OCI-LY7 (cell line): Measurements from ENCODE around the gene ZNF718. TPM values are rescaled to one million over a fixed set of nuclear protein-coding genes. Genes with fewer than 3 reads are reported as not detected.

ENCODE experiments used
- BruUV-seq: library from RNA; stranded (reverse); fragments of 400-500 nt; replicated peaks from 2 replicates; lab custom pipeline; 2021; lab: Mats Ljungman, UMichigan
- CTCF ChIA-PET: fragments of 300-600 bp; sonication (Branson Sonifier 250); formaldehyde crosslinking; loops from one replicate; lab custom pipeline; 2022; ENCODE audit warnings: antibody characterized with exemption; ENCODE audit not compliant: unreplicated experiment; lab: Charles Lee
- POLR2A ChIA-PET: fragments of 300-600 bp; sonication (Branson Sonifier 250); formaldehyde crosslinking; loops from one replicate; lab custom pipeline; 2022; ENCODE audit warnings: antibody characterized with exemption; lab: Charles Lee
- DNase-seq: peaks from one replicate; pipeline ENCODE4 v3.0.0-alpha.2; 2015; ENCODE audit warnings: low spot score
- H2AFZ ChIP-seq: fragments of 200-600 bp; sonication (generic), shearing (Covaris generic); 2 replicates; pipeline ENCODE4 v1.6.1; 2014; ENCODE audit warnings: mild to moderate bottlenecking, antibody characterized with exemption, low read length, moderate library complexity
- H3K27ac ChIP-seq: fragments of 200-600 bp; sonication (generic); 2 replicates; pipeline ENCODE4 v1.5.1; 2014; ENCODE audit warnings: mixed run types, low read depth, mild to moderate bottlenecking, moderate library complexity, low read length, inconsistent platforms; ENCODE audit not compliant: poor library complexity, severe bottlenecking
- H3K36me3 ChIP-seq: fragments of 200-600 bp; sonication (generic); 2 replicates; pipeline ENCODE4 v1.6.1; 2014; ENCODE audit warnings: mild to moderate bottlenecking, antibody characterized with exemption, low read length, moderate library complexity, mixed read lengths; ENCODE audit not compliant: insufficient read depth
- H3K4me1 ChIP-seq: fragments of 200-600 bp; sonication (generic); 2 replicates; pipeline ENCODE4 v1.5.1; 2014; ENCODE audit warnings: mild to moderate bottlenecking, low read length; ENCODE audit not compliant: insufficient read depth, poor library complexity, severe bottlenecking
- H3K4me2 ChIP-seq: fragments of 200-600 bp; sonication (generic); 2 replicates; pipeline ENCODE4 v1.6.1; 2014; ENCODE audit warnings: mild to moderate bottlenecking, low read length
- H3K4me3 ChIP-seq: fragments of 200-600 bp; sonication (generic); 2 replicates; pipeline ENCODE4 v1.5.1; 2014; ENCODE audit warnings: mild to moderate bottlenecking, low read depth, low read length; ENCODE audit not compliant: poor library complexity, severe bottlenecking
- H3K79me2 ChIP-seq: fragments of 200-600 bp; sonication (generic); 2 replicates; pipeline ENCODE4 v1.6.1; 2016; ENCODE audit warnings: low read depth, mild to moderate bottlenecking, low read length, moderate library complexity, mixed read lengths; ENCODE audit not compliant: insufficient read depth
- H3K9me2 ChIP-seq: fragments of 200-600 bp; sonication (generic); 2 replicates; pipeline ENCODE4 v1.6.1; 2016; ENCODE audit warnings: mild to moderate bottlenecking, low read length, mixed read lengths; ENCODE audit not compliant: insufficient read depth
- H3K9me3 ChIP-seq: fragments of 200-600 bp; sonication (generic); 2 replicates; pipeline ENCODE4 v1.6.1; 2014; ENCODE audit warnings: mild to moderate bottlenecking, mixed run types, low read length, mixed read lengths
- H4K20me1 ChIP-seq: fragments of 200-600 bp; sonication (generic); 2 replicates; pipeline ENCODE4 v1.6.1; 2014; ENCODE audit warnings: mild to moderate bottlenecking, antibody characterized with exemption, low read length, moderate library complexity, mixed read lengths; ENCODE audit not compliant: insufficient read depth
- EZH2phosphoT487 ChIP-seq: fragments of 200-600 bp; sonication (generic); IDR thresholded peaks from 2 replicates; pipeline ENCODE4 v1.6.1; 2018; ENCODE audit warnings: low read depth, borderline replicate concordance, mild to moderate bottlenecking, mixed run types, antibody characterized with exemption, low read length, moderate library complexity, mixed read lengths
- intact Hi-C: fragments of 100-400 bp; cut with micrococcal nuclease; formaldehyde crosslinking; loops from one replicate; pipeline ENCODE4 v1.10.0; 2022; ENCODE audit not compliant: unreplicated experiment
- total RNA-seq, 2 experiments: library from RNA; depleted of rRNA in 1 of 2; stranded (reverse); fragments of >200 nt in 1 of 2; shearing (Covaris generic) in 1 of 2; gene quantifications; 2 replicates each; pipeline ENCODE4 v1.2.3, GENCODE V29; 2014 to 2022
- TF ChIP-seq, protein P1 (sequence below): fragments of 200-600 bp; sonication (generic); conservative IDR thresholded peaks from 2 replicates; pipeline ENCODE4 v1.5.1; 2014; ENCODE audit warnings: mild to moderate bottlenecking, antibody characterized with exemption, low read length, moderate library complexity, mixed read lengths

Gene ZNF718
- total RNA-seq, 2 experiments from 2014 or later: 13.2 to 18.7 TPM

DNA sequence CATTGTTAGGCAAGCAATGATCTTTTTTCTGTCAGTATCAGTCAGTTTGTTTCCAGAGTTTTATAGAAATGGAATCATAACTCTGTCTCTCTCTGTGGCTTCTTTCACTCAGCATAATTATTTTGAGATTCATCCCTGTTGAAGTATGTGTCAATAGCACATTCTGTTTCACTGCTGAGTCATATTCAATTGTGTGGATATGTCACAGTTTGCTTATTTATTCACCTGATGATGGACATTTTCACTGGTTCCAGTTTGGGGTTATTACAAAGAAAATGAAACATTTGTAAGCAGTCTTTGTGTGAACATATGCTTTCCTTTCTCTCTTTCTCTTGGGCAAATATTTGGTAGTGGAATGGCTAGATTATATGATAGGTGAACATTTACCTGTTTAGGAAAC, 10.2 kb upstream of the ZNF718 start:
- Histone ChIP-seq H2AFZ (no peak overlapping the region), H3K4me2 (no peak overlapping the region), H3K36me3 (no peaks in the 10 kb centered on the region), H3K9me2 (no peaks in the 10 kb centered on the region), H3K9me3 (no peaks in the 10 kb centered on the region), H3K4me3 (no peak overlapping the region), H3K4me1 (no peaks in the 10 kb centered on the region), H3K79me2 (no peaks in the 10 kb centered on the region), H4K20me1 (no peaks in the 10 kb centered on the region), H3K27ac (no peak overlapping the region)
- no TSS peak for BruUV-seq
- ChIA-PET CTCF (no interaction called here), POLR2A (no interaction called here)
- intact Hi-C loops: no loop called here
- no peak for TF ChIP-seq EZH2phosphoT487
- TF ChIP-seq, protein P1, sequence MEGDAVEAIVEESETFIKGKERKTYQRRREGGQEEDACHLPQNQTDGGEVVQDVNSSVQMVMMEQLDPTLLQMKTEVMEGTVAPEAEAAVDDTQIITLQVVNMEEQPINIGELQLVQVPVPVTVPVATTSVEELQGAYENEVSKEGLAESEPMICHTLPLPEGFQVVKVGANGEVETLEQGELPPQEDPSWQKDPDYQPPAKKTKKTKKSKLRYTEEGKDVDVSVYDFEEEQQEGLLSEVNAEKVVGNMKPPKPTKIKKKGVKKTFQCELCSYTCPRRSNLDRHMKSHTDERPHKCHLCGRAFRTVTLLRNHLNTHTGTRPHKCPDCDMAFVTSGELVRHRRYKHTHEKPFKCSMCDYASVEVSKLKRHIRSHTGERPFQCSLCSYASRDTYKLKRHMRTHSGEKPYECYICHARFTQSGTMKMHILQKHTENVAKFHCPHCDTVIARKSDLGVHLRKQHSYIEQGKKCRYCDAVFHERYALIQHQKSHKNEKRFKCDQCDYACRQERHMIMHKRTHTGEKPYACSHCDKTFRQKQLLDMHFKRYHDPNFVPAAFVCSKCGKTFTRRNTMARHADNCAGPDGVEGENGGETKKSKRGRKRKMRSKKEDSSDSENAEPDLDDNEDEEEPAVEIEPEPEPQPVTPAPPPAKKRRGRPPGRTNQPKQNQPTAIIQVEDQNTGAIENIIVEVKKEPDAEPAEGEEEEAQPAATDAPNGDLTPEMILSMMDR: no peak
- DNase-seq: no peak

- Histone ChIP-seq H3K4me2 (no peak overlapping the region), H2AFZ (no peak overlapping the region), H3K27ac (no peak overlapping the region), H3K9me3 (no peaks in the 10 kb centered on the region), H3K79me2 (no peaks in the 10 kb centered on the region), H4K20me1 (no peaks in the 10 kb centered on the region), H3K4me1 (peaks cover 3% of the 10 kb centered on the region), H3K4me3 (no peak overlapping the region), H3K36me3 (no peaks in the 10 kb centered on the region), H3K9me2 (no peaks in the 10 kb centered on the region)
- DNase-seq: no peak
- no TSS peak for BruUV-seq
- ChIA-PET POLR2A (interaction anchor here (0.9 kb wide), 1 partner anchor 25 kb away, joined by 3 read pairs; no protein-coding TSS in a partner anchor), CTCF (no interaction called here)
- intact Hi-C loops: no loop called here
- TF ChIP-seq EZH2phosphoT487: no peak
These were observed 7.8 kb upstream of the ZNF718 start for GRCh38 chr4:116499-116898.

GRCh38 chr4:120616-121015, 3.7 kb upstream of the ZNF718 start:
- H3K9me3 ChIP-seq: peaks cover 12% of the 10 kb centered on the region; the same call in 1 of the 2 replicates
- H2AFZ ChIP-seq: no peak overlapping the region
- peaks cover 6% of the 10 kb centered on the region for H3K4me1 ChIP-seq
- H3K79me2 ChIP-seq: peaks cover 11% of the 10 kb centered on the region
- TF ChIP-seq, protein P1: no peak
- no peak for TF ChIP-seq EZH2phosphoT487
- ChIA-PET CTCF (no interaction called here), POLR2A (interaction anchor here (0.9 kb wide), 1 partner anchor 63 kb away, joined by 3 read pairs; no protein-coding TSS in a partner anchor)
- no peak overlapping the region for H3K4me2 ChIP-seq
- no peak overlapping the region for H3K27ac ChIP-seq
- no peaks in the 10 kb centered on the region for H3K9me2 ChIP-seq
- no TSS peak for BruUV-seq
- H3K4me3 ChIP-seq: no peak overlapping the region
- intact Hi-C loops: no loop called here
- H3K36me3 ChIP-seq: peaks cover 2% of the 10 kb centered on the region
- H4K20me1 ChIP-seq: no peaks in the 10 kb centered on the region
- no peak for DNase-seq
